Trophoblast cell (in vitro differentiated cells and primary cell): ENCODE data around the gene PHF21A.

ENCODE experiments used
- DNase-seq, 2 donors: peaks; one replicate each; pipeline ENCODE4 v3.0.0-alpha.2; 2016
- H2AFZ ChIP-seq: 2 replicates; pipeline ENCODE4 v1.6.1; 2013; ENCODE audit warnings: low read length, moderate library complexity, mild to moderate bottlenecking; ENCODE audit not compliant: insufficient read depth, poor library complexity
- H2AK5ac ChIP-seq: 2 replicates; pipeline ENCODE4 v1.6.1; 2013; ENCODE audit warnings: mild to moderate bottlenecking, low read length
- H2BK120ac ChIP-seq: 2 replicates; pipeline ENCODE4 v1.6.1; 2013; ENCODE audit warnings: low read length, mild to moderate bottlenecking, moderate library complexity; ENCODE audit not compliant: insufficient read depth, poor library complexity
- H2BK12ac ChIP-seq: 2 replicates; pipeline ENCODE4 v1.6.1; 2013; ENCODE audit warnings: mild to moderate bottlenecking, low read length, moderate library complexity
- H2BK5ac ChIP-seq: 2 replicates; pipeline ENCODE4 v1.6.1; 2013; ENCODE audit warnings: low read length, low read depth, moderate library complexity, mild to moderate bottlenecking; ENCODE audit not compliant: poor library complexity
- H3K14ac ChIP-seq: 2 replicates; pipeline ENCODE4 v1.6.1; 2013; ENCODE audit warnings: mild to moderate bottlenecking, low read length
- H3K18ac ChIP-seq: 2 replicates; pipeline ENCODE4 v1.6.1; 2013; ENCODE audit warnings: mild to moderate bottlenecking, low read length
- H3K23ac ChIP-seq: 2 replicates; pipeline ENCODE4 v1.6.1; 2013; ENCODE audit warnings: low read length
- H3K27ac ChIP-seq: 2 replicates; pipeline ENCODE4 v1.5.1; 2013; ENCODE audit warnings: low read depth, mild to moderate bottlenecking, inconsistent platforms, low read length, moderate library complexity
- H3K27me3 ChIP-seq: 2 replicates; pipeline ENCODE4 v1.6.1; 2013; ENCODE audit warnings: inconsistent platforms, mild to moderate bottlenecking, low read length, moderate library complexity; ENCODE audit not compliant: insufficient read depth
- H3K36me3 ChIP-seq, 2 experiments: 1 replicate in 1 of 2; 2 replicates in 1 of 2; pipeline ENCODE4 v1.6.1; 2013; ENCODE audit warnings: low read length in 2 of 2, mild to moderate bottlenecking in 2 of 2, moderate library complexity in 1 of 2; ENCODE audit not compliant: insufficient read depth in 2 of 2, control insufficient read depth in 1 of 2
- H3K4ac ChIP-seq: 2 replicates; pipeline ENCODE4 v1.6.1; 2013; ENCODE audit warnings: low read depth, mild to moderate bottlenecking, low read length, moderate library complexity
- H3K4me1 ChIP-seq, 2 experiments: 1 replicate in 1 of 2; 2 replicates in 1 of 2; pipeline ENCODE4 v1.6.1; 2013; ENCODE audit warnings: low read length in 2 of 2, mild to moderate bottlenecking in 2 of 2, moderate library complexity in 1 of 2; ENCODE audit not compliant: insufficient read depth in 2 of 2, control insufficient read depth in 1 of 2
- H3K4me2 ChIP-seq: 2 replicates; pipeline ENCODE4 v1.6.1; 2013; ENCODE audit warnings: inconsistent platforms, mild to moderate bottlenecking, low read length, moderate library complexity
- H3K4me3 ChIP-seq: 2 replicates; pipeline ENCODE4 v1.5.1; 2013; ENCODE audit warnings: mild to moderate bottlenecking, low read depth, low read length, inconsistent platforms
- H3K79me1 ChIP-seq: one replicate; pipeline ENCODE4 v1.6.1; 2013; ENCODE audit warnings: low read length
- H3K79me2 ChIP-seq: 2 replicates; pipeline ENCODE4 v1.6.1; 2013; ENCODE audit warnings: low read length, mild to moderate bottlenecking; ENCODE audit not compliant: control insufficient read depth, insufficient read depth, poor library complexity
- H3K9ac ChIP-seq: 2 replicates; pipeline ENCODE4 v1.6.1; 2013; ENCODE audit warnings: mild to moderate bottlenecking, low read length
- H3K9me3 ChIP-seq: 2 replicates; pipeline ENCODE4 v1.6.1; 2013; ENCODE audit warnings: low read depth, mild to moderate bottlenecking, control low read depth, inconsistent platforms, low read length; ENCODE audit not compliant: insufficient read depth
- H4K12ac ChIP-seq: 2 replicates; pipeline ENCODE4 v1.6.1; 2013; ENCODE audit warnings: low read depth, mild to moderate bottlenecking, low read length, moderate library complexity
- H4K8ac ChIP-seq: 2 replicates; pipeline ENCODE4 v1.6.1; 2013; ENCODE audit warnings: low read depth, mild to moderate bottlenecking, low read length, moderate library complexity
- H4K91ac ChIP-seq: one replicate; pipeline ENCODE4 v1.6.1; 2013; ENCODE audit warnings: low read depth, mild to moderate bottlenecking, low read length, moderate library complexity
- WGBS: extraction: QIAGEN DNeasy Blood & Tissue Kit; methylation state at CpG from one replicate; pipeline ENCODE4 v1.1.7; 2013; ENCODE audit warnings: missing lambda C conversion rate; ENCODE audit not compliant: insufficient read length, insufficient coverage; ENCODE audit errors: extremely low coverage; 5-methylcytosine and 5-hydroxymethylcytosine counted together

The PHF21A gene

GRCh38 chr11:45895553-45896259 is 225.5 kb downstream of the PHF21A start:
- H2BK120ac ChIP-seq, result no peak overlapping the region
- H3K9me3 ChIP-seq, result peaks cover 4% of the 10 kb centered on the region
- no peak overlapping the region for H3K18ac ChIP-seq
- no peak overlapping the region for H4K8ac ChIP-seq
- no peaks in the 10 kb centered on the region for H3K36me3 ChIP-seq
- no peak overlapping the region for H2AFZ ChIP-seq
- H3K27me3 ChIP-seq, result peaks cover 5% of the 10 kb centered on the region
- no peak overlapping the region for H3K27ac ChIP-seq
- H4K12ac ChIP-seq, result no peak overlapping the region
- H3K4ac ChIP-seq, result no peak overlapping the region
- H3K4me2 ChIP-seq, result no peak overlapping the region
- no peak overlapping the region for H3K4me3 ChIP-seq
- H3K9ac ChIP-seq, result no peak overlapping the region
- H2BK12ac ChIP-seq, result no peak overlapping the region
- no peak overlapping the region for H3K23ac ChIP-seq
- WGBS, result no CpG with 5 or more reads among the region's 8 CpGs
- no peak for DNase-seq
- no peak overlapping the region for H3K14ac ChIP-seq
- H3K79me1 ChIP-seq, result peaks cover 2% of the 10 kb centered on the region
- H3K79me2 ChIP-seq, result peaks cover 1% of the 10 kb centered on the region
- H3K4me1 ChIP-seq, result peaks cover 6 to 8% of the 10 kb centered on the region in 2 experiments
- H4K91ac ChIP-seq, result no peak overlapping the region
- no peak overlapping the region for H2AK5ac ChIP-seq
- no peak overlapping the region for H2BK5ac ChIP-seq

- Histone ChIP-seq H3K36me3 (no peaks in the 10 kb centered on the region), H2BK12ac (no peak overlapping the region), H3K4me2 (no peak overlapping the region), H3K23ac (no peak overlapping the region), H3K79me2 (peaks cover under 1% of the 10 kb centered on the region), H2BK120ac (no peak overlapping the region), H2BK5ac (no peak overlapping the region), H3K27me3 (no peaks in the 10 kb centered on the region), H3K18ac (no peak overlapping the region), H3K4me1 (peaks cover 5 to 6% of the 10 kb centered on the region in 2 experiments), H2AK5ac (no peak overlapping the region), H3K4ac (no peak overlapping the region), H4K91ac (no peak overlapping the region), H3K27ac (no peak overlapping the region), H4K12ac (no peak overlapping the region), H3K14ac (no peak overlapping the region), H3K4me3 (no peak overlapping the region), H3K79me1 (peaks cover under 1% of the 10 kb centered on the region), H3K9me3 (peaks cover 4% of the 10 kb centered on the region), H2AFZ (no peak overlapping the region), H3K9ac (no peak overlapping the region), H4K8ac (no peak overlapping the region)
- WGBS, result no CpG with 5 or more reads among the region's 6 CpGs
- no peak for DNase-seq
These were observed 226.6 kb downstream of the PHF21A start for GRCh38 chr11:45894555-45895247.

GRCh38 chr11:45892856-45893255 is 228.4 kb downstream of the PHF21A start:
- no peaks in the 10 kb centered on the region for H3K4me1 ChIP-seq
- H3K36me3 ChIP-seq, result no peaks in the 10 kb centered on the region
- no peak overlapping the region for H4K91ac ChIP-seq
- H2BK12ac ChIP-seq, result no peak overlapping the region
- H3K23ac ChIP-seq, result no peak overlapping the region
- no peak overlapping the region for H3K18ac ChIP-seq
- H3K4ac ChIP-seq, result no peak overlapping the region
- no peak overlapping the region for H4K8ac ChIP-seq
- no peaks in the 10 kb centered on the region for H3K27me3 ChIP-seq
- H3K4me2 ChIP-seq, result no peak overlapping the region
- no peak overlapping the region for H3K27ac ChIP-seq
- H4K12ac ChIP-seq, result no peak overlapping the region
- peaks cover 4% of the 10 kb centered on the region for H3K9me3 ChIP-seq
- H3K14ac ChIP-seq, result no peak overlapping the region
- no peak overlapping the region for H2AFZ ChIP-seq
- no peak for DNase-seq
- H2BK120ac ChIP-seq, result no peak overlapping the region
- no peak overlapping the region for H2BK5ac ChIP-seq
- H3K4me3 ChIP-seq, result no peak overlapping the region
- H3K9ac ChIP-seq, result no peak overlapping the region
- H3K79me1 ChIP-seq, result no peaks in the 10 kb centered on the region
- no CpG with 5 or more reads among the region's 5 CpGs for whole genome bisulfite sequencing
- H2AK5ac ChIP-seq, result no peak overlapping the region
- no peaks in the 10 kb centered on the region for H3K79me2 ChIP-seq

- no peak overlapping the region for H2AK5ac ChIP-seq
- no peaks in the 10 kb centered on the region for H3K79me1 ChIP-seq
- H3K4ac ChIP-seq, result no peak overlapping the region
- WGBS, result no CpG with 5 or more reads among the region's 9 CpGs
- H4K91ac ChIP-seq, result no peak overlapping the region
- no peak overlapping the region for H2BK12ac ChIP-seq
- peaks cover 4% of the 10 kb centered on the region for H3K9me3 ChIP-seq
- no peaks in the 10 kb centered on the region for H3K79me2 ChIP-seq
- no peaks in the 10 kb centered on the region for H3K36me3 ChIP-seq
- H3K14ac ChIP-seq, result no peak overlapping the region
- no peak overlapping the region for H4K12ac ChIP-seq
- H3K18ac ChIP-seq, result no peak overlapping the region
- no peak overlapping the region for H3K27ac ChIP-seq
- H4K8ac ChIP-seq, result no peak overlapping the region
- no peak overlapping the region for H3K4me3 ChIP-seq
- peaks cover 5% of the 10 kb centered on the region for H3K27me3 ChIP-seq
- H2AFZ ChIP-seq, result no peak overlapping the region
- H3K9ac ChIP-seq, result no peak overlapping the region
- H2BK120ac ChIP-seq, result no peak overlapping the region
- H3K23ac ChIP-seq, result no peak overlapping the region
- no peak overlapping the region for H3K4me2 ChIP-seq
- DNase-seq, result no peak
- no peak overlapping the region for H2BK5ac ChIP-seq
- H3K4me1 ChIP-seq, result peaks cover 1% of the 10 kb centered on the region in 2 experiments
These were observed 230.2 kb downstream of the PHF21A start for GRCh38 chr11:45890886-45891550.
